HCT116 (cell line): ENCODE results near the gene ADCY2.

Source experiments
- CEBPB ChIP-seq: IDR thresholded peaks from 2 replicates; pipeline ENCODE4 v1.6.1; 2012; ENCODE audit warnings: low read depth
- EZH2 ChIP-seq: fragments of 200-600 bp; sonication (generic); IDR thresholded peaks from 2 replicates; pipeline ENCODE4 v1.6.1; 2017; ENCODE audit warnings: antibody characterized with exemption, mixed run types
- EZH2phosphoT487 ChIP-seq: fragments of 200-600 bp; IDR thresholded peaks from 2 replicates; pipeline ENCODE4 v1.6.1; 2018; ENCODE audit warnings: antibody characterized with exemption, borderline replicate concordance
- JUND ChIP-seq: IDR thresholded peaks from 2 replicates; pipeline ENCODE4 v1.6.1; 2012
- POLR2A ChIP-seq: IDR thresholded peaks from 2 replicates; pipeline ENCODE4 v1.7.0; 2011; ENCODE audit warnings: borderline replicate concordance; ENCODE audit not compliant: insufficient read depth, insufficient read length; ENCODE audit errors: extremely low read depth
- POLR2AphosphoS5 ChIP-seq: IDR thresholded peaks from 2 replicates; pipeline ENCODE4 v1.6.1; 2011; ENCODE audit warnings: mild to moderate bottlenecking, low read depth, low read length, moderate library complexity
- TCF7L2 ChIP-seq: IDR thresholded peaks from 2 replicates; pipeline ENCODE4 v1.7.0; 2011; ENCODE audit warnings: borderline replicate concordance, inconsistent platforms; ENCODE audit not compliant: insufficient read depth, insufficient read length; ENCODE audit errors: extremely low read depth
- YY1 ChIP-seq: IDR thresholded peaks from 2 replicates; pipeline ENCODE4 v1.6.1; 2011; ENCODE audit warnings: low read length, low read depth, moderate library complexity, mild to moderate bottlenecking; ENCODE audit not compliant: insufficient replicate concordance; ENCODE audit errors: extremely low read depth
- ZFX ChIP-seq: fragments of 450-650 bp; IDR thresholded peaks from 2 replicates; pipeline ENCODE4 v1.6.1; 2017
- TF ChIP-seq, protein P1 (sequence below), 3 experiments: fragments of 200-600 bp in 1 of 3; sonication (generic) in 1 of 3; IDR thresholded peaks in 2 of 3; conservative IDR thresholded peaks in 1 of 3; 2 replicates each; pipeline ENCODE4 v1.5.1; 2012 to 2017; ENCODE audit warnings: low read depth in 2 of 3, low read length in 2 of 3, antibody characterized with exemption in 1 of 3, borderline replicate concordance in 1 of 3, control low read depth in 1 of 3, mild to moderate bottlenecking in 1 of 3, mixed read lengths in 1 of 3, mixed run types in 1 of 3, moderate library complexity in 1 of 3; ENCODE audit not compliant: insufficient read depth in 1 of 3
- TF ChIP-seq, protein P2 (sequence below): IDR thresholded peaks from 2 replicates; pipeline ENCODE4 v1.6.1; 2012; ENCODE audit warnings: low read depth
- TF ChIP-seq, protein P3 (sequence below): IDR thresholded peaks from 2 replicates; pipeline ENCODE4 v1.6.1; 2012
- TF ChIP-seq, protein P4 (sequence below): IDR thresholded peaks from 2 replicates; pipeline ENCODE4 v1.6.1; 2012

DNA sequence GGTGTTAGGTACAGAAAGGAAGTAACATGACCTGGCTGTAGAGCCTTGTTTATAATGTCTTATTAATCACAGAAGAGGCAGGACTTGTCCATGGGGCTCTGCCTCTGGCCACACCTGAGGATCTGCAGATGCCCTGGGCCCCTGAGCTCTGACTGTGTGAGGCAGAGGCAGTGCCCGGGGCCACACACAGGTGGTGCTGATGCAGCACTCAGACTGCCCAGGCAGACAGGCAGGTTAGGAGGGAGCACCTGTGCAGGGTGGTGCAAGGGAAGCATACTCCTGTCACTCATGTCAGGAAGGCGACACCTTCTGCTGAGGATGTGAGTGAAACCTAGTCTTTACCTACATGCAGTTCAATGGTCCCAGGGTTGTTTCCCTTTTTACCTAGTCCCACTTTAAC lies 366.3 kb downstream of the ADCY2 start:
- TF ChIP-seq EZH2: no peak
- TF ChIP-seq EZH2phosphoT487: no peak
- TF ChIP-seq JUND: no peak
- TF ChIP-seq, protein P1, sequence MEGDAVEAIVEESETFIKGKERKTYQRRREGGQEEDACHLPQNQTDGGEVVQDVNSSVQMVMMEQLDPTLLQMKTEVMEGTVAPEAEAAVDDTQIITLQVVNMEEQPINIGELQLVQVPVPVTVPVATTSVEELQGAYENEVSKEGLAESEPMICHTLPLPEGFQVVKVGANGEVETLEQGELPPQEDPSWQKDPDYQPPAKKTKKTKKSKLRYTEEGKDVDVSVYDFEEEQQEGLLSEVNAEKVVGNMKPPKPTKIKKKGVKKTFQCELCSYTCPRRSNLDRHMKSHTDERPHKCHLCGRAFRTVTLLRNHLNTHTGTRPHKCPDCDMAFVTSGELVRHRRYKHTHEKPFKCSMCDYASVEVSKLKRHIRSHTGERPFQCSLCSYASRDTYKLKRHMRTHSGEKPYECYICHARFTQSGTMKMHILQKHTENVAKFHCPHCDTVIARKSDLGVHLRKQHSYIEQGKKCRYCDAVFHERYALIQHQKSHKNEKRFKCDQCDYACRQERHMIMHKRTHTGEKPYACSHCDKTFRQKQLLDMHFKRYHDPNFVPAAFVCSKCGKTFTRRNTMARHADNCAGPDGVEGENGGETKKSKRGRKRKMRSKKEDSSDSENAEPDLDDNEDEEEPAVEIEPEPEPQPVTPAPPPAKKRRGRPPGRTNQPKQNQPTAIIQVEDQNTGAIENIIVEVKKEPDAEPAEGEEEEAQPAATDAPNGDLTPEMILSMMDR (IDR thresholded peaks at IDR 0.05 in 2 of 3, conservative IDR thresholded peaks at IDR 0.05 in 1 of 3; ENCODE audit: borderline replicate concordance in 1 of 3, insufficient read depth in 1 of 3, low read depth in 2 of 3, low read length in 2 of 3): peak in 1 of 3 experiments; percentile 24; a peak in 1 of 6 replicates
- TF ChIP-seq POLR2A: no peak
- no peak for TF ChIP-seq CEBPB
- TF ChIP-seq, protein P2, sequence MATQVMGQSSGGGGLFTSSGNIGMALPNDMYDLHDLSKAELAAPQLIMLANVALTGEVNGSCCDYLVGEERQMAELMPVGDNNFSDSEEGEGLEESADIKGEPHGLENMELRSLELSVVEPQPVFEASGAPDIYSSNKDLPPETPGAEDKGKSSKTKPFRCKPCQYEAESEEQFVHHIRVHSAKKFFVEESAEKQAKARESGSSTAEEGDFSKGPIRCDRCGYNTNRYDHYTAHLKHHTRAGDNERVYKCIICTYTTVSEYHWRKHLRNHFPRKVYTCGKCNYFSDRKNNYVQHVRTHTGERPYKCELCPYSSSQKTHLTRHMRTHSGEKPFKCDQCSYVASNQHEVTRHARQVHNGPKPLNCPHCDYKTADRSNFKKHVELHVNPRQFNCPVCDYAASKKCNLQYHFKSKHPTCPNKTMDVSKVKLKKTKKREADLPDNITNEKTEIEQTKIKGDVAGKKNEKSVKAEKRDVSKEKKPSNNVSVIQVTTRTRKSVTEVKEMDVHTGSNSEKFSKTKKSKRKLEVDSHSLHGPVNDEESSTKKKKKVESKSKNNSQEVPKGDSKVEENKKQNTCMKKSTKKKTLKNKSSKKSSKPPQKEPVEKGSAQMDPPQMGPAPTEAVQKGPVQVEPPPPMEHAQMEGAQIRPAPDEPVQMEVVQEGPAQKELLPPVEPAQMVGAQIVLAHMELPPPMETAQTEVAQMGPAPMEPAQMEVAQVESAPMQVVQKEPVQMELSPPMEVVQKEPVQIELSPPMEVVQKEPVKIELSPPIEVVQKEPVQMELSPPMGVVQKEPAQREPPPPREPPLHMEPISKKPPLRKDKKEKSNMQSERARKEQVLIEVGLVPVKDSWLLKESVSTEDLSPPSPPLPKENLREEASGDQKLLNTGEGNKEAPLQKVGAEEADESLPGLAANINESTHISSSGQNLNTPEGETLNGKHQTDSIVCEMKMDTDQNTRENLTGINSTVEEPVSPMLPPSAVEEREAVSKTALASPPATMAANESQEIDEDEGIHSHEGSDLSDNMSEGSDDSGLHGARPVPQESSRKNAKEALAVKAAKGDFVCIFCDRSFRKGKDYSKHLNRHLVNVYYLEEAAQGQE: no peak
- no peak for TF ChIP-seq ZFX
- TF ChIP-seq, protein P3, sequence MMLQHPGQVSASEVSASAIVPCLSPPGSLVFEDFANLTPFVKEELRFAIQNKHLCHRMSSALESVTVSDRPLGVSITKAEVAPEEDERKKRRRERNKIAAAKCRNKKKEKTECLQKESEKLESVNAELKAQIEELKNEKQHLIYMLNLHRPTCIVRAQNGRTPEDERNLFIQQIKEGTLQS: no peak
- no peak for TF ChIP-seq YY1
- TF ChIP-seq, protein P4, sequence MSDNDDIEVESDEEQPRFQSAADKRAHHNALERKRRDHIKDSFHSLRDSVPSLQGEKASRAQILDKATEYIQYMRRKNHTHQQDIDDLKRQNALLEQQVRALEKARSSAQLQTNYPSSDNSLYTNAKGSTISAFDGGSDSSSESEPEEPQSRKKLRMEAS: no peak
- TF ChIP-seq POLR2AphosphoS5: no peak
- TF ChIP-seq TCF7L2: no peak
